Activated T-helper 1 cell treated with anti-CD3 and anti-CD28 coated beads, Interleukin-2, amount 50 U/mL, for 16 hours (primary cell): ENCODE measurements around the gene UBC.
A peak's percentile ranks its signal among the peaks of the same experiment; 100 is the strongest.

Experiments used
- DNase-seq, 2 donors: peaks; one replicate each; pipeline ENCODE4 v3.0.0-alpha.2; 2020; ENCODE audit warnings: low read depth in 1 of 2, low spot score in 1 of 2

UBC gene

GRCh38 chr12:124914392-124915238 is at the start of gene UBC:
Gene UBC (minus strand): TSS chr12:124914650. CDS start chr12:124913771, 879 bp downstream.
- peak; percentile 82 to 86 for DNase-seq

GRCh38 chr12:124963211-124963610 is 48.8 kb upstream of the UBC start:
- DNase-seq = no peak

DNA sequence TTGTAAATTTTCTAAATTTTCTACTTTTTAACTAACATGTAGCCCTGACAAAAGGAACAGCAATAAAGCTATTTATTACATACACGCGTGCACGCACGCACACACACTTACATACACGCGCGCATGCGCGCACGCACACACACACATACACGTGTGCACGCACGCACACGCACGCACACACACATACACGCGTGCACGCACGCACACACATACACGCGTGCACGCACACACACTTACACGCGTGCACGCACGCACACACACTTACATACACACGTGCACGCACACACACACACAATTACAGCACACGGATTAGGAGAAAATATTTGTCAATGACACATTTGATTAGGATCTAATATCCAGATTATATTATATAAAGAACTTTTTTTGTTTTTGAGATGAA is 46.6 kb upstream of the UBC start:
- DNase-seq = no peak

DNA sequence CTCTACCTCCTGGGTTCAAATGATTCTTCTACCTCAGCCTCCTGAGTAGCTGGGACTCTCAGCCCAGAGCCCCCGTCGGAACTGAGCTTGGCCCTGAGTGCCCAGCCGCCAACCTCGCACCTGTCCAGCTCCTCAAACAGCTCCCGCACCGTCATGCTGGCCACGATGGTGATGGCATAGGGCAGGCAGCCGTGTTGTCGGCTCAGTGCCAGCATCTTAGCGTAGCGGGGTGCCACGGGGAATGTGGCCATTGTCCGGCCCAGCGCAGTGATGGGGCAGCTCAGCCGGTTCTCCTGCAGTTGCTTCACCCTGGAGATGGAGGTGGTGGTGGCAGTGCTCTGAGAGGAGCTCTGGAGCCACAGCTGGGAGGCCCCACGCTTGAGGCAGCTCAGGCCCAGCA is 42.1 kb upstream of the UBC start:
- DNase-seq = no peak

DNA sequence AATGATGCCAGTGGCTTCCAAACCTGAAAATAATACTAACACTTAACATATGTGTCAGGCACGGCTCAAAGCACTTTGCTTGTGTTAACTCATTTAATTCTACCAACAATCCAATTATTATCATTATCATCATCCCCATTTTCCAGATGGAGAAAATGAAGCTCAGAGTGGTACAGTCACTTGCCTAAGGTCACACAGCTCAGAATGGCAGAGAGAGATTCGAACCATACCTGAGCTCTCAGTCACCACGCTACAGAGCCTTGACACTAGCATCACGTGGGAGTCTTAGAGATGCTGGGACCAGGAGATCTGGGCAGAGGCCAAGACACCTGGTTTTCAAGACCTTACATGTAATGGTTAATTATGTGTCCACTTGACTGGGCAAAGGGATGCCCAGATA is 40.3 kb upstream of the UBC start:
- no peak for DNase-seq

- no peak for DNase-seq
These were observed 39.4 kb upstream of the UBC start for GRCh38 chr12:124953689-124954405.

DNA sequence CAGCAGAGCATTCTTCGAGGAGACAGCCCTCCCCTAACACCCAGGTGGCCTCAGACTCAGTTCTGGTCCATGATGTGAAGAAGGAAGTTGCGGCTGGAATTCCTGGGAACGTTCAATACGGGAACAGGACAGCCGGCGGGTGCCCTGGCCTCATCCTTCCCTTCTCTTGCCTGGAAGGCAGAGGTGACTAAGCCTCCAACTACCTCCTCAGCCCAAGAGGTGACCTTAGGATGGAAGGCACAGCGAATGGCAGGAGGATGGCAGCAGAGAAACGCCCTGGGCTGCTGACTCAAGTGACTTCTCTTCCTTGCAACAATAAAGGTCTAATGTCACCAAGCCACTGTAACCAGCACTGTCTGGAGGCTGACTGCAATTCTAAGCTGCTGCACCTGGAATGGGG is 38.4 kb upstream of the UBC start:
- no peak for DNase-seq

DNA sequence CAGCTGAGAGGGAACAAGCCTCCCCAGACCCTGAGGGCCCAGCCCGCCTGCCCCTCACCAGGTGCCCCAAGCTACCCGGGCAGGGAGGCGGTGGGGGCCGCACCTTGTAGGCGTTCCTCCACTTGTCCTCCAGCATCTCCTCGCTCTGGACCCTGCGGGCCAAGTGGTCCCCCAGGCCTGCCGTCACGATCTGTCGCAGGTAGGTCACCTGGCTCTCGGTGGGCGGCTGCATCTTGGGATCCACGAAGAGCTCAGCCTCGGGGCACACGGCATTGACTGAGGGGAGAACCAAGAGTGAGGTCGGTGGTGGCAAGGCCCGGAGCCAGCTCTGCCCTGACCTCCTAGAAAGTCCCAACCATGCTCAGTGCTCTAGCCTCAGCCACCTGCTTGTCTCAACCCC is 37.8 kb upstream of the UBC start:
- no peak for DNase-seq

DNA sequence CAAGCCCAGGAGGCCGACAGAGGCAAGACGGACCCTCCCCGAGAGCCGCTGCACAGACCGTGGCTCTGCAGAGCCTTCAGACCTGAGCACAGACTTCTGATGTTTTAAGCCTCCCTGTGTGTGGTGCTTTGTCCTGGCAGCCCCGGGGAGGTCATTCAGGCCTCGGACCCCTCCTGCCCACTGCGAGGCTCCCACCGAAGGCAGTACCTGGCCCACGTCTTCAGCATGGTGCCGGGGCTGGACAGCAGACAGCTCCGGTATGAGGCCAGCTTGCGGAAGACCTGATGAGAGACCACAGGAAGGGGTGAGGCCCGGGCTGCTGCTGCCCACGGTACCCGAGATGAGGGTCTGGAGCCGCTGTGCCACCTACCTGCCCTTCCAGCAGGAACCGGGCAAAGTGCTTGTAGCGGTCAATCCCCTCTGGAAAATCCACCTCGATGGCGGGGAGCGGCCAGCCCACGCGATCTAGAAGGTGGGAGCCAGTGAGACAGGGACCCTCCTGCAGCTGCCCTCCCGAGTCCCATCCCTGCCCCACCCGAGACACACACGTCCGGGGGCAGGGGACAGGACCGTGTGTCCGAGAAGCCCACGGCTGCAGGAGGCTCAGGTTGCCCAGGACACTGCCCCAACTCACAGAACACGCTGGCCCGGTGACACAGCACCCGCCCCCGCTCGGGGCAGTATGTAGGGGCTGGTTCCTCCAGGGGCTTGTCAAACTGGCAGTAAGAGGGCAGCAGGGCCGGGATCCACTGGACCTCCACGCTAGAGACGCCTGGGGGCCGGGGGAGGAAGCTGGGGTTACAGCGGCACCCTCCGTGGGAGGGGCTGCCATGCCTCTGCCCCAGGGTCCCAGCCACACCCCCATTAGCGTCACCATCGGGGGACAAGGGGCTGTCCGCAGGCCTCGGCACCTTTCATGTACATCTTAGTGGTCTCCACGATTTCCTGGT is 35.6 kb upstream of the UBC start:
- no peak for DNase-seq

DNA sequence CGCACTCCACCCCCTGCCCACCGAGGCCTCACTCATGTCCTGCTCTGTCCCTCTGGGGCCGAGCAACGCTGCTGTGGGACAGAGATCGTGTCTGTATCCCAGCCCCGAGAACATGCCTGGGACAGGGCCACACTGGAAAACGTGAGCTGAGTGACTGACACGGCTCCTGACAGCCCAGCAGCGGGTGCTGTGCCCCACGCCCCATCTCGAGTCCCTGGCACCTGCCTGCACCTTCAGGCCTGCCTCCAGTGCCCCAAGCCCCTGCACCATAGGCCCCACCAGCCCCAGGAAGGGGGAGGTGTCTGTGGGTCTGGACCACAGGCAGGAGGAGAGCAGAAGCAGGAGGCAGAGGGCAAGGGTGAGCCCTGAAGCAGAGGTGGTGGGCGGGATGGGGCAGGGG is 34.6 kb upstream of the UBC start:
- DNase-seq = no peak

DNA sequence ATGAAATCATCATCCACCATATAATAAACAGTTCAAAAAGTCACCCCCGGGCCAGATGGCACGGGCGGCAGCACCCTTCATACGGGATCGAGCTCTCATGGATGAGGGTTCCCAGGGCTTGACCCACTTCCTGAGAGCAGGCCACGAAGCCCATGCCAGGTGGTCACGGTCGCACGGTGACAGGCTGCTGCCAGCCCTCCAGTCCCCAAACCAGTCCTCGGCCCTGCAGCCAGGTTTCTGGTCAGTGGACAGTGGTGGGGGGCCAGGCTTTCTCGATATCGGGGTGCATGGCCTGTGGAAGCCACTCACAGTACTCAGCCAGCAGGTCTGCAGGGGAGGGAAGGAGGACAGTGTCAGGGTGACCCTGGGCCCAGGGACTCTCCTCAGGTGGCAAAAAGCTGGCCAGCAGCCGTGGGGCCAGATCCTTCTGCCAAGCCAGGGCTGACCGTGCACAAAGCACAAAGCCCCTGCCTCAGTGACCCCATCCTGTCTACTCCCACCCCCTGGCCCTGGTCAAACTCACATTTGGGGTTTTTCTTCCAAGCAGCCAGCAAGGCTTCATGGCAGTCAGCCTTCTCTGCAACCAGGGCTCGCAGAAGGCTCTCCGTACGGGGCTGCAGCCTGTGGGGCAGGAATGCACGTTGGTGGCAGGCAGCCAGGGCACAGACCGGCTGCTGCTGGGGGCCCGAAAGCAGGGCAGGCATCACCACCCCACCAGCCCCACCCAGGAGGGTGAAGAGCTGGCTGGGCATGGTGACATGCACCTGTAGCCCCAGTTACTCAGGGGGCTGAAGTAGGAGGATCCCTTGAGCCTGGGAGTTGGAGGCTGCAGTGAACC is 33.3 kb upstream of the UBC start:
- no peak for DNase-seq

GRCh38 chr12:124947013-124947412 is 32.6 kb upstream of the UBC start:
- no peak for DNase-seq

GRCh38 chr12:124946447-124946793 is 32.0 kb upstream of the UBC start:
- no peak for DNase-seq

GRCh38 chr12:124941170-124941527 is 26.7 kb upstream of the UBC start:
- no peak for DNase-seq

- peak; percentile 63 to 75 for DNase-seq
These were observed 26.1 kb upstream of the UBC start for GRCh38 chr12:124940393-124941169.

DNA sequence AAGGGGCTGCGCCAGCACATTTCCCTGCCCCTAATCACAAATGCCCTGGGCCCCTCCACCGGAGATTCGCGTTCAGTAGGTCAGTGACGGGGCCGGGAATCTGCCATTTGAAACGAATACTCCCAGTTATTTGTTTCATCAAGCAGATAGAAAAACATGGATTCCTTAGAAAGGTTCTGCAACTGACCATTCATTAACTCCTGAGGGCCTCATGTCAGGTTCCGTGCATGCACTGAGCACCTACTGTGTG is 25.6 kb upstream of the UBC start:
- no peak for DNase-seq

DNA sequence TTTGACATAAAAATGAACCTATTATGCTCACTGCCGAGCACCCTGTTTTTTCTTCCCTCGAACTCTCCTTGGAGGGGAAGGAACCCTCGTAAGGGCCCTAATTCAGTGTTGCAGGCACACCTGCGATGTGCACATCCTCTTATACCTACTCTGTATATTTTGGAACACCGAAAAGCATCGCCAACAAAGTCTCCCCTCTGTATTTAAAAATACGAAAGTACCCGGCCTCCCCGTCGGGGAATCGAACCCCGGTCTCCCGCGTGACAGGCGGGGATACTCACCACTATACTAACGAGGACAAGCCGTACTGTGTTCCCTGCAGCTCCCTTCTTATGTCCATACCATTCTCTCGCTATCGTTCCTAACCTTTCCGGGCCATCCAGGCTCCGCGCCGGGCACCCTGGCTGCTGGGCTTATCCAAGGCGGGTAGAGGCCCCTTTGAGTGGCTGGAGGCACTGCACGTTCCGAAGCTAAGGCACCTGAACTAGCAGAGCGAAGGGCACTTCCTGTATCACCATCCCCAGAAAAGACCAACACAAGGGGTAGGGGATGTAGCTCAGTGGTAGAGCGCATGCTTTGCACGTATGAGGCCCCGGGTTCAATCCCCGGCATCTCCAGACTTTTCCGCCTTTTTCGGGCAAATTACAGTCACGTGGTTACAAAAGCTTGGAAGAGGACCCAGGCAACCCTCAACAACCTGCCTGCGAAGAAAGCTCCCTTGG is 25.1 kb upstream of the UBC start:
- DNase-seq = peak; percentile 73 to 80

DNA sequence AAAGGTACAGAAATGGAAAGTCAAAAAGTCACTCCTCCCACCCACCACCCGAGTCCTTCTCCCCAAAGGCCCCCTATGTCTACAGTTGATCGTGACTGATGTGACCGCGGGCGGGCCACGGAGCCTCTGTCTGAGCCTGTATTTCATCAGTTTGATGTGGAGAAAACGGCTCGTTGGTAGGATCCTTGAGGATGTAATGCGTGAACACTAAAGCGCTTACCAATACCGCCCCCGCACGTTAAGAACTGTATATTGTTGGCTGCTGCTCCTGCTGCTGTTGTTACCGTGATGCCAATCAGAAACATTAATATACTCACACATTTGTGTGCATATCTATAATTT is 24.6 kb upstream of the UBC start:
- peak in 1 of 2 donors; percentile 40 for DNase-seq

DNA sequence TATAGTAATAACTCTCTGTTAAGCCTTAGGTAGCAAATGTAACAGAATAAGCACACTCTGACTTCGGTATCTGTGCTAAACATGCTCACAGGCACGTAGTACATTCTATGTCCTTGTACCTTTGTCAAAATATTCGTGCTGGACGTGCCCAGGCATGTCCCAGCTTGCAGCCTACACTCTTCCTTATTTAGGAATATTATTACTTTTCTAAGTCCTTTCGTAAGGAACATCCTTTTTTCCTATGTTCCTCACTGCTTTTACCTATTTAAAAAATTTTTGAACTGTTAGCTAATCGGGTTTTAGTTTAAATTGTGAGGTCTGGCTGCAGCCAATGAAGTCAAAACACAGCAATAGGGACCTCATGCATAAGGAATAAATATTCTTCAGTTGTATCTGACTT is 24.1 kb upstream of the UBC start:
- DNase-seq = no peak

DNA sequence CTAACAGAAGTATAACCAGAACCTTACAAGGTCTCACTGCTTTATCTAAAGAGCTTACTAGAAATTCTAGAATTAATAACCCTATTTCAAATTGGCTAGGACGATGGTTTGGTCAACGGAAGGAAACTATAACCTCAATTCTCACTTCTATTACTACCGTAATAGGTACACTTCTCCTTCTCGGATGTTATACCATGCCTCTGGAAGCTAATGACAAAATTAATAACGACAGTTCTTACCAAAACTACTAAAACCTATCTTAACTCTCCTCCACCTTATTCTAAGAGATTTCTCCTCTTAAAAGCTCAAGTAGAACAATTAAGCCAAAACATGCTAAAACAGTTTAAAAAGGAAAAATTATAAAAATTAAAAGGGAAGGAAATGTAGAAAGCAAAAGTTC is 23.7 kb upstream of the UBC start:
- no peak for DNase-seq
